GM06990 (cell line): Measurements from ENCODE around the gene TBC1D22A.

Experiments used
- DNase-seq: peaks from one replicate; pipeline ENCODE4 v3.0.0-alpha.2; 2011; ENCODE audit not compliant: insufficient read length; ENCODE audit errors: extremely low read depth
- H3K27me3 ChIP-seq: replicated peaks from 2 replicates; pipeline ENCODE4 v1.6.0; 2011; ENCODE audit warnings: low read length; ENCODE audit not compliant: control insufficient read depth, insufficient read depth
- H3K36me3 ChIP-seq: 2 replicates; pipeline ENCODE4 v1.5.1; 2011; ENCODE audit warnings: low read length; ENCODE audit not compliant: control insufficient read depth, insufficient read depth
- H3K4me3 ChIP-seq: replicated peaks from 2 replicates; pipeline ENCODE4 v1.5.1; 2011; ENCODE audit warnings: low read depth, mild to moderate bottlenecking, control low read depth, low read length
- TF ChIP-seq, protein P1 (sequence below): IDR thresholded peaks from 2 replicates; pipeline ENCODE4 v1.5.1; 2011; ENCODE audit warnings: low read length, control low read depth, mild to moderate bottlenecking, inconsistent platforms; ENCODE audit not compliant: insufficient read depth, poor library complexity, severe bottlenecking

The TBC1D22A gene

DNA sequence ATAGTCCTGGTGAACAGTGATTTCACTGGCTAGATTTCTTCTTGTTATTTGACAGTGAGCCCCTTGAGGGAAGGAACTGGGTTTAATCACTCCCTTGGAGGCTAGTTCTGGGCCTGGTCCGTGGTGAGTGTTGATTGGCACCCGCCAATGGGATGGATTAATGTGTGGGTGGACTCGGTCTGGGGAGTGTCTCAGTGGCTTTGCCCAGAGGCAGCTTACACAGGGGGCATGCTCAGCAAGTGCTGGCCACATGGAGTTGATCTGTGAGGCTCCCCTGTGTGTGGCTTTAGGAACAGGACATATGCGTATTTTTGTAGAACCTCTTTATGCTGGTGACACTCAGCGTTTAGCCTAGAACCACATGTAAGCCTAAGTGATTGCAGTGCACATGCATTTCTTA, 106.9 kb downstream of the TBC1D22A start:
- TF ChIP-seq, protein P1, sequence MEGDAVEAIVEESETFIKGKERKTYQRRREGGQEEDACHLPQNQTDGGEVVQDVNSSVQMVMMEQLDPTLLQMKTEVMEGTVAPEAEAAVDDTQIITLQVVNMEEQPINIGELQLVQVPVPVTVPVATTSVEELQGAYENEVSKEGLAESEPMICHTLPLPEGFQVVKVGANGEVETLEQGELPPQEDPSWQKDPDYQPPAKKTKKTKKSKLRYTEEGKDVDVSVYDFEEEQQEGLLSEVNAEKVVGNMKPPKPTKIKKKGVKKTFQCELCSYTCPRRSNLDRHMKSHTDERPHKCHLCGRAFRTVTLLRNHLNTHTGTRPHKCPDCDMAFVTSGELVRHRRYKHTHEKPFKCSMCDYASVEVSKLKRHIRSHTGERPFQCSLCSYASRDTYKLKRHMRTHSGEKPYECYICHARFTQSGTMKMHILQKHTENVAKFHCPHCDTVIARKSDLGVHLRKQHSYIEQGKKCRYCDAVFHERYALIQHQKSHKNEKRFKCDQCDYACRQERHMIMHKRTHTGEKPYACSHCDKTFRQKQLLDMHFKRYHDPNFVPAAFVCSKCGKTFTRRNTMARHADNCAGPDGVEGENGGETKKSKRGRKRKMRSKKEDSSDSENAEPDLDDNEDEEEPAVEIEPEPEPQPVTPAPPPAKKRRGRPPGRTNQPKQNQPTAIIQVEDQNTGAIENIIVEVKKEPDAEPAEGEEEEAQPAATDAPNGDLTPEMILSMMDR: no peak
- Histone ChIP-seq H3K4me3 (no peak overlapping the region), H3K27me3 (no peaks in the 10 kb centered on the region), H3K36me3 (peaks cover 4% of the 10 kb centered on the region)
- no peak for DNase-seq

- DNase-seq: no peak
- Histone ChIP-seq H3K4me3 (no peak overlapping the region), H3K27me3 (no peaks in the 10 kb centered on the region), H3K36me3 (peaks cover under 1% of the 10 kb centered on the region)
- TF ChIP-seq, protein P1: no peak
Measured at GRCh38 chr22:46869831-46870441, 107.5 kb downstream of the TBC1D22A start.

DNA sequence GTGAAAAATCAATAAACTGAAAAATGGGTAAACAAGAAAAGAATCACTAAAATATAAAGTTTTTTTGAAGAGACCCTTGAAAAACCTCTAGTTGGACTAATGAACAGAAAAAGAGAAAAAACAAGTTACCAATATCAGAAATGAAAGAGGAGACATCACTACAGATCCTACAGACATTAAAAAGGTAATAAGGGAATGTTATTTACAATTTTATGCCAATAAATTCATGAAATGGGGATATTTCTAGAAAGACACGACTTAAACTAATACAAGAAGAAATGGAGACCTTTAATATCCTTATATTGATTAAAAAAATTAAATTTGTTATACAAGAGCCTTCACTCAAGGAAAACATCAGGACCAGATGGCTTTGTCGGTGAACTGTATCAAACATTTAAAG, 109.4 kb downstream of the TBC1D22A start:
- TF ChIP-seq, protein P1: no peak
- Histone ChIP-seq H3K36me3 (no peaks in the 10 kb centered on the region; the same call in 1 of the 2 replicates), H3K27me3 (no peaks in the 10 kb centered on the region), H3K4me3 (no peak overlapping the region)
- no peak for DNase-seq

GRCh38 chr22:46875089-46875488, 112.6 kb downstream of the TBC1D22A start:
- TF ChIP-seq, protein P1: no peak
- no peak overlapping the region for H3K4me3 ChIP-seq
- DNase-seq: no peak
- no peaks in the 10 kb centered on the region; the same call in 1 of the 2 replicates for H3K36me3 ChIP-seq
- no peaks in the 10 kb centered on the region for H3K27me3 ChIP-seq

- Histone ChIP-seq H3K4me3 (no peak overlapping the region), H3K27me3 (no peaks in the 10 kb centered on the region), H3K36me3 (no peaks in the 10 kb centered on the region; the same call in 1 of the 2 replicates)
- TF ChIP-seq, protein P1: no peak
- DNase-seq: no peak
Measured at GRCh38 chr22:46876357-46876934, 114.0 kb downstream of the TBC1D22A start.
